ENCODE data around the gene RASAL1.

Gene RASAL1

DNA sequence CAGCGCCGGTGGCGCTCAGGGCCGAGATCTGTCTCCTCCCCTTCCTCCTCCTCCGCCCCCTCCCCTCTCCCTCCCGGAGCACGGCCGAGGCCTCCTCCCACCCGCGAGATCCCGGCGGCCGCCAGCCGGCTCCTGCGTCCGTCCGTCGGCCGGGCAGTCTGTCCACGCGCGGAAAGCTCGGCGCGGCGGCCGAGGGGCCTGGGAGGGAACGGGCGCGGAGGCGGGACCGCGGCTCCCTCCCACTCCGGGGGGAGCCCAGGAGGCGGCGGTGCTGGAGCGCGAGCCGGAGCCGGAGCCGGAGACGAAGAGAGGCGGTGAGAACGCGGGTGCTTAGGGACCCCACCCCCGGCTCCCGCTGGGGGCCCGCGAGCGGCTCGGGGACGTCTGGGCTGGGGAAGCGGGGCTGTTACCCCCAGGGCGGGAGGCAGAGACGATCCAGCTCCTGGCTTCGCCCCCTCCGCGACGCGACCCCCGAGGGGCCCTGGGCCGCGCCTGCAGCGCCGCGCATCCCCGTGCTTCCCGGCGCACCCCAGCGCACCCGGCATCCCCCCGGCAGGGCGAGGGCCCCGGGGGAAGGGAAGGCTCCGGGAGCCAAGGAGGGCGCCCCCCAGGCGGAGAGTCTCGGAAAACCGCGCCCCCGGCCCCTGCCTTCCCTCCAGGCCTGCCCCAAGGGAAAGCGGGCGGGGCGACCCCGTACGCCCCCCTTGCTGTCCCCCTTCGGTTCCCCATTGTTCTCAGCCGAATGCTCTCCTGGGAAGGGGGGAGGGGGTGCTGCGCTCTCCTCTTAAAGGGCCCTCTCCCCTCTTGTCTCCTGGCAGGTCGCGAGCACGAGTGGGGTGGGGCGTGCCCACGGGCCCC is 78.7 kb downstream of the RASAL1 start, which contains the start of gene DTX1:
TSS of gene DTX1 (plus strand) at position 100 of the 858 bp plus-strand sequence. CDS start 1,463 bp downstream, outside the sequence.
- DNase-seq: no peak

DNA sequence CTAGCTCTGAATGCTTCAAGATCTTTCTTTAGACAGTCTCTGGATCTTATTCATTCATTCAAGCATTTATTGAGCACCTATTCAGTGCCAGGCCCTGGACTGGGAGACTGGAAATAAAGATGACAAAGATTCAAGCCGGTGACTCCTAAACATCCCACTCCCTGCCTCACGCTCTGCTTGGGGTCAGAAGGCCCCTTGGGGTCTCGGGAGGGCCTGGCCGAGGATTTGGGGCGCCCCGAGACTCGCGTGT is 79.3 kb downstream of the RASAL1 start:
- DNase-seq: no peak

DNA sequence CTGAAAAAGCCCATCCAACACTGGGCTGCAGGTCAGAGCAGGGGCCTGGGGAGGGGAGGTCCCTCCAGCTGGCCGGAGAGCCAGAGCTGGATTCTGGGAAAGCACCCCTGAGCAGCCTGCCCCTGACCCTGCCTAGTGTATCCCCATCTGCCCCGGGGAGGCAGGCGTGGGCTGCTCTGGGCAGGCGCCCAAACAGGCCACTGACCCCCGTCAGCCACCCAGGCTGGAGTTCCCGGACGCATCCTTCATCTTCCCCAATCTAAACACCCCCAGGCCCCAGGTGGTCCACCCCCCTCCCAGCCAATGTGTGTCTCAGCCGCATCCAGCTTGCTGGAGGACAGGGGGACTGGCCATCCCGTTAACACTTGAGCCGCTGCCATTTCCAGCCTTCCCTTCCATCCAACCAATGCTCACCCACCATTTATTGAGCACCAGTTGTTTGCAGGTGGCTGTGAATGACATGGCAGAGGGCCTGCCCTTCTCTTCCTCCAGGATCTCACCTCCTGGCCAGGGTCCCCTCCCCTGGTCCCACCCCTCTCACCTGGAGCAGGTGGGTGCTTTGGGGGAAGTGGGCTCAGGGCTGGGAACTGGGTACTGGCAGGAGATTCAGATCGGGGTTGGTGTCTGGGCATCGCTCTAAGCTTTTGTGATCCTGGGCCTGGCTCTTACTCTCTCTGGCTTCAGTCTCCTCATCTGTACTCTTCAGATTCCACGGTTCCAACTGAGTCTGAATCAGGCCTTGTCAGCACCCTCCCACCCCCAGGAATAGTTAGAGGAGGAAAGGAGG is 79.8 kb downstream of the RASAL1 start:
- DNase-seq: no peak

DNA sequence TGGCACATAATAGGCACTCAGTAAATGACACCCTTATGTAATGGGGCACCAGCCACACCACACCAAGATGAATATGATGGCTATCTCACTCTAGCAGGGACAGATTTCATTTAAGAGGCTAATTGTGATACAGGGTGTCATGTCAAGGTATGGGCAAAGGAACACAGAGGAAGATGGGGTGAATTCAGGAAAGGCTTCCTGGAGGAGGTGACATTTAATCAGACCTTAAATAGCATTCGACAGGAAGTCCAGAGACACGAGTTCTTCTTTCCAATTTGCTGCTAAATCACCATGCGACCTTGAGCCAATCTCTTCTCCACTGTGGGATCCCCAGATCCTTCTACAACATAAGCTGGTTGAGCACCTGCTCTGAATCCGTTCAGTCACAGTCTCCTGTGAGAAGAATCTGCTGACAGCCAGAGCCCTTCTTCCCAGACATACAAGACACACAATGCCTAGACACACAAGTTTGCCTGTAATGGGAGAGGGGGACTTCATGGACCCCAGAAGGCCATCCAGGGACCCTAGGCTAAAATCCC is 80.5 kb downstream of the RASAL1 start:
- no peak for DNase-seq

DNA sequence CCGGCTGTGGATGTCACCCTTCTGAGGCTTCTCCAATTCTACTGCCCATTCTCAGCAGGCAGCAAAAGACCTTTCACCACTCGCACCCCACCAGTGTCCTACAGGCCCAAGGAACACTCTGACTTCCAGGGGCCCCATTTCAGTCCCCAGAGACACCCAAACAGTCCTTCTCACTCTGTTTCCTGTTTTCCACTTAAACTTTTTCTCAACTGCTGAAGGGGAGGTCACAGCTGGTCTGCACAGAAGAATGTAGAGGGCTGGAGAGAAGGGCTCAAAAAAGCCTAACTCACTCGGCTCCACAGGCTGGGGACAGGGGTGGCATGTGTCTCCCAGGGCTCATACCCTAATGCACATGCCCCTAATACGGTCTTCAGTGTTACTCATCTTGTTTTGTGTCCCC is 83.2 kb downstream of the RASAL1 start:
- DNase-seq: no peak

DNA sequence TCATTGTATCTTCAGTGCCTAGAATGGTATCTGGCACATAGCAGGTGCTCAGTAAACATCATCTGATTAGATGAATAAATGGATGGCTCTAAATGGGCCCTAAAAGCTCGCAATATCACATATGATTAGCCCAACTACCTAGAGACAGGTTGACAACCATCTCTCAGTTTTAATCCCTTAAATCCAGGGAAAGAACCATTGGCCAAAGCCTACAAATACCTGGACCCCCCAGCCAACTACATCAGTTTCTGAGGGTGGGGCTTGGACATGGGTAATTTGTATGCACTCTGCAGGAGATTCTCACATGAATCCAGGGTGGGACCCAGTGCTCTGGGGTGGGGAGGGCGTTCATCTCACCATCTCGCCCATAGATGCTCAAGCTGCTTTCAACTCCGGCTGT is 83.8 kb downstream of the RASAL1 start:
- DNase-seq: no peak

DNA sequence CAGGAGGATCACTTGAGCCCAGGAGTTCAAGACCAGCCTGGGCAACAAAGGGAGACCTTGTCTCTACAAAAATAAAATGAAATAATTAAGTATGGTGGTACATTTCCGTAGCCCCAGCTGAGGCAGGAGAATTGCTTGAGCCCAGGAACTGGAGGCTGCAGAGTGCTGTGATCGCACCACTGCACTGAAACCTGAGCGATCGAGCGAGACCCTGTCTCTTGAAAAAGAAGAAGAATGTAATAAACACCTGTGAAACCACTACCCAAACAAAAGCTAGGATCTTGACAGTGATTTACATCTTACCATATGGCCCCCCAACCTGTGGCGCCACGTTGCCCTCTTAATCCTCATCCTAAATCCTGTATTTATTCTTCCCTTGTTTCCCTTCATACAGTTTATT is 84.8 kb downstream of the RASAL1 start:
- DNase-seq: no peak

DNA sequence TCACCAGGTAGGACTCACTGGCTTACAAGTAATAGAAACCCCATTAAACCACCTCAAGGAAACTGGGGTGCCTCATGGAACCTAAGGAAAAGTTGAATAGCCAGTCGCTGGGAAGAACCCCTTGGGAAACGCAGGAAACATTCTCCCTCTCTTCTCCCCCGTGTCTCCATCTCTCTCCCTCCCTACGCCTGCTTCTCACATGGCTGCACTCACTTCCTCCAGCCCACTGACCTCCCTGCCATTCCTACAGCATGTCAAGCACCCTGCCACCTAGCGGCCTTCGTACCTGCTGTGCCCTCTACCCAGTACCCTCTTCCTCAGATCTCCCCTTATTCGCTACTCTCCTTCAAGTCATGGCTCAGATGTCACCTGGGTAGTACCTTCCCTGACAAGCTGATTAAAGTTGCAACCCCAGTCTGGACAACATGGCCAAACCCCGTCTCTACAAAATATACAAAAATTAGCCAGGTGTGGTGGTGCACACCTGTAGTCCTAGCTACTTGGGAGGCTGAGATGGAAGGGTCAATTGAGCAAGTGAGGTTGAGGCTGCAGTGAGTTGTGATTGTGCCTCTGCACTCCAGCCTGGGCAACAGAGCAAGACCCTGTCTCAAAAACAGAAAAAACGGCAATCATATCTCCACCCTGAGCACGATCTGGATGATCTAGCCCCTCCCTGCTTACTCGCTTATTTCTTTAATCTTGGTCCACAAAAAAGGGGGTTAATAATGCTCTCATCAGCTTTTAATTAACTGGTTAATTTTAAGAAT is 85.4 kb downstream of the RASAL1 start:
- DNase-seq: peak; percentile 75
